ENCODE data around the gene ARHGAP5.
"Not testable (repeated sequence)": the region's sequence is repeated elsewhere in the genome, so short reads cannot be mapped to it uniquely, and the experiment has no call there.

ARHGAP5 gene

GRCh38 chr14:32121948-32122347, 44.8 kb downstream of the ARHGAP5 start:
- Histone ChIP-seq H3K36me3 (ENCODE audit: low read depth) (peaks cover 66% of the 10 kb centered on the region), H3K27me3 (ENCODE audit: insufficient read depth, poor library complexity, severe bottlenecking) (no peaks in the 10 kb centered on the region), H3K4me1 (ENCODE audit: insufficient read depth, poor library complexity, severe bottlenecking) (peaks cover 6% of the 10 kb centered on the region), H3K27ac (ENCODE audit: poor library complexity, severe bottlenecking) (no peak overlapping the region), H3K4me3 (ENCODE audit: severe bottlenecking) (no peak overlapping the region), H3K9me3 (ENCODE audit: severe bottlenecking) (no peaks in the 10 kb centered on the region)
- TF ChIP-seq, protein P1, sequence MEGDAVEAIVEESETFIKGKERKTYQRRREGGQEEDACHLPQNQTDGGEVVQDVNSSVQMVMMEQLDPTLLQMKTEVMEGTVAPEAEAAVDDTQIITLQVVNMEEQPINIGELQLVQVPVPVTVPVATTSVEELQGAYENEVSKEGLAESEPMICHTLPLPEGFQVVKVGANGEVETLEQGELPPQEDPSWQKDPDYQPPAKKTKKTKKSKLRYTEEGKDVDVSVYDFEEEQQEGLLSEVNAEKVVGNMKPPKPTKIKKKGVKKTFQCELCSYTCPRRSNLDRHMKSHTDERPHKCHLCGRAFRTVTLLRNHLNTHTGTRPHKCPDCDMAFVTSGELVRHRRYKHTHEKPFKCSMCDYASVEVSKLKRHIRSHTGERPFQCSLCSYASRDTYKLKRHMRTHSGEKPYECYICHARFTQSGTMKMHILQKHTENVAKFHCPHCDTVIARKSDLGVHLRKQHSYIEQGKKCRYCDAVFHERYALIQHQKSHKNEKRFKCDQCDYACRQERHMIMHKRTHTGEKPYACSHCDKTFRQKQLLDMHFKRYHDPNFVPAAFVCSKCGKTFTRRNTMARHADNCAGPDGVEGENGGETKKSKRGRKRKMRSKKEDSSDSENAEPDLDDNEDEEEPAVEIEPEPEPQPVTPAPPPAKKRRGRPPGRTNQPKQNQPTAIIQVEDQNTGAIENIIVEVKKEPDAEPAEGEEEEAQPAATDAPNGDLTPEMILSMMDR (IDR thresholded peaks at IDR 0.05; ENCODE audit: poor library complexity, severe bottlenecking), result no peak
- ATAC-seq (ENCODE audit: low read depth), result no peak
- DNase-seq (ENCODE audit: low spot score), result no peak

DNA sequence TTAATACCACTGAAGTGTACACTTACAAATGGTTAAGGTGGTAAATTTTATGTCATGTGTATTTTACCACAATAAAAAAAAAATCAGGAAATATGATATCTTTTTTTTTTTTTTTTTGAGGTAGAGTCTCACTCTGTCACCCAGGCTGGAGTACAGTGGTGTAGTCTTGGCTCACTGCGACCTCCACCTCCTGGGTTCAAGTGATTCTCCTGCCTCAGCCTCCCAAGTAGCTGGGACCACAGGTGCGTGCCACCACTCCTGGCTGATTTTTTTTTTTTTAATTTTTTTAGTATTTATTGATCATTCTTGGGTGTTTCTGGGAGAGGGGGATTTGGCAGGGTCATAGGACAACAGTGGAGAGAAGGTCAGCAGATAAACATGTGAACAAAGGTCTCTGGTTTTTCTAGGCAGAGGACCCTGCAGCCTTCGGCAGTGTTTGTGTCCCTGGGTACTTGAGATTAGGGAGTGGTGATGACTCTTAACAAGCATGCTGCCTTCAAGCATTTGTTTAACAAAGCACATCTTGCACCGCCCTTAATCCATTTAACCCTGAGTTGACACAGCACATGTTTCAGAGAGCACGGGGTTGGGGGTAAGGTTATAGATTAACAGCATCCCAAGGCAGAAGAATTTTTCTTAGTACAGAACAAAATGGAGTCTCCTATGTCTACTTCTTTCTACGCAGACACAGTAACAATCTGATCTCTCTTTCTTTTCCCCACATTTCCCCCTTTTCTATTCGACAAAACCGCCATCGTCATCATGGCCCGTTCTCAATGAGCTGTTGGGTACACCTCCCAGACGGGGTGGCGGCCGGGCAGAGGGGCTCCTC, 50.0 kb downstream of the ARHGAP5 start:
- not testable (repeated sequence) for H3K27me3 ChIP-seq (ENCODE audit: insufficient read depth, poor library complexity, severe bottlenecking); H3K27ac ChIP-seq (ENCODE audit: poor library complexity, severe bottlenecking); ATAC-seq (ENCODE audit: low read depth); H3K9me3 ChIP-seq (ENCODE audit: severe bottlenecking); H3K4me3 ChIP-seq (ENCODE audit: severe bottlenecking); DNase-seq (ENCODE audit: low spot score)
- Histone ChIP-seq H3K36me3 (ENCODE audit: low read depth) (peaks cover 58% of the 10 kb centered on the region), H3K4me1 (ENCODE audit: insufficient read depth, poor library complexity, severe bottlenecking) (peaks cover 16% of the 10 kb centered on the region)

GRCh38 chr14:32127731-32128654, 50.9 kb downstream of the ARHGAP5 start:
- H3K4me3 ChIP-seq (ENCODE audit: severe bottlenecking); H3K9me3 ChIP-seq (ENCODE audit: severe bottlenecking); ATAC-seq (ENCODE audit: low read depth); H3K27me3 ChIP-seq (ENCODE audit: insufficient read depth, poor library complexity, severe bottlenecking): not testable (repeated sequence)
- peak overlapping the region; percentile 64 for H3K27ac ChIP-seq (ENCODE audit: poor library complexity, severe bottlenecking)
- H3K36me3 ChIP-seq (ENCODE audit: low read depth), result peaks cover 52% of the 10 kb centered on the region
- peak; percentile 56 for DNase-seq (ENCODE audit: low spot score)
- H3K4me1 ChIP-seq (ENCODE audit: insufficient read depth, poor library complexity, severe bottlenecking), result peaks cover 16% of the 10 kb centered on the region

GRCh38 chr14:32128703-32129102, 51.6 kb downstream of the ARHGAP5 start:
- DNase-seq (ENCODE audit: low spot score) (no peak), ATAC-seq (ENCODE audit: low read depth) (peak; percentile 39; the same call in 2 of the 3 replicates)
- TF ChIP-seq, protein P1 (IDR thresholded peaks at IDR 0.05; ENCODE audit: poor library complexity, severe bottlenecking), result no peak
- Histone ChIP-seq H3K9me3 (ENCODE audit: severe bottlenecking) (no peaks in the 10 kb centered on the region), H3K36me3 (ENCODE audit: low read depth) (peaks cover 50% of the 10 kb centered on the region), H3K27me3 (ENCODE audit: insufficient read depth, poor library complexity, severe bottlenecking) (no peaks in the 10 kb centered on the region), H3K27ac (ENCODE audit: poor library complexity, severe bottlenecking) (peak overlapping the region; percentile 64), H3K4me3 (ENCODE audit: severe bottlenecking) (no peak overlapping the region), H3K4me1 (ENCODE audit: insufficient read depth, poor library complexity, severe bottlenecking) (peaks cover 20% of the 10 kb centered on the region)

DNA sequence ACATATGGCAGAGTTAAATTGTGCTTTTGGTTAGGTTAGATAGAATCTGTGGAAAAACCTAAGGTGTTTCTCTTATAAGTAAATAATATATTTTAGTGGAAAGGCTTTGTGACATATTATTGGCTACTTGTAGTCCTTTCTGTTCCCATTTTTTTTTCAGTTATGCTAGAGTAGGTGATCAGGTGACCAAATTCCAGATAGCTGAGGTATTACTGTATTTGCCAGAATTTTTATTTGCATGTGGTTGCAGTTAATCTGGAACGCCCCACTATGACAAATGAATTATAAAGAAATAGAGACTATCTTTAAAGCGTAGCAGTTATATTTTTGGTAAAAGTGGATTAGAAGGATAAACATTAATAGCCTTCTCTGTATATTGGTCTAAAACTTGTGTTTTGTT, 52.0 kb downstream of the ARHGAP5 start:
- Histone ChIP-seq H3K27ac (ENCODE audit: poor library complexity, severe bottlenecking) (peak overlapping the region; percentile 64), H3K27me3 (ENCODE audit: insufficient read depth, poor library complexity, severe bottlenecking) (no peaks in the 10 kb centered on the region), H3K4me3 (ENCODE audit: severe bottlenecking) (no peak overlapping the region), H3K36me3 (ENCODE audit: low read depth) (peaks cover 50% of the 10 kb centered on the region), H3K9me3 (ENCODE audit: severe bottlenecking) (no peaks in the 10 kb centered on the region), H3K4me1 (ENCODE audit: insufficient read depth, poor library complexity, severe bottlenecking) (peaks cover 24% of the 10 kb centered on the region)
- TF ChIP-seq, protein P1 (IDR thresholded peaks at IDR 0.05; ENCODE audit: poor library complexity, severe bottlenecking), result no peak
- DNase-seq (ENCODE audit: low spot score) (no peak), ATAC-seq (ENCODE audit: low read depth) (peak; percentile 92)

- not testable (repeated sequence) for H3K4me3 ChIP-seq (ENCODE audit: severe bottlenecking); ATAC-seq (ENCODE audit: low read depth)
Observed at GRCh38 chr14:32131689-32132088, 54.6 kb downstream of the ARHGAP5 start.

More at GRCh38 chr14:32131689-32132088, 54.6 kb downstream of the ARHGAP5 start:
- H3K27me3 ChIP-seq (ENCODE audit: insufficient read depth, poor library complexity, severe bottlenecking); H3K27ac ChIP-seq (ENCODE audit: poor library complexity, severe bottlenecking); DNase-seq (ENCODE audit: low spot score); H3K9me3 ChIP-seq (ENCODE audit: severe bottlenecking): not testable (repeated sequence)
- Histone ChIP-seq H3K4me1 (ENCODE audit: insufficient read depth, poor library complexity, severe bottlenecking) (peaks cover 41% of the 10 kb centered on the region), H3K36me3 (ENCODE audit: low read depth) (peaks cover 44% of the 10 kb centered on the region)
